Central memory CD8-positive, alpha-beta T cell (primary cell): Measurements from ENCODE around the gene ABHD10.

Experiments
- ATAC-seq: fragments of 150-1000 bp; cut with Tn5 transposase; replicated peaks from 2 replicates; pipeline ENCODE4 v1.10.0; 2022; ENCODE audit warnings: mild to moderate bottlenecking, moderate FRiP score, moderate number of reproducible peaks; ENCODE audit not compliant: poor library complexity, severe bottlenecking; ENCODE audit errors: extremely low read depth
- DNase-seq, 2 donors: peaks; one replicate each; pipeline ENCODE4 v3.0.0; 2021; ENCODE audit warnings: low spot score in 2 of 2
- H3K27ac Mint-ChIP-seq: one replicate; pipeline ENCODE4 v1.8.0; 2022; ENCODE audit warnings: low read depth, mild to moderate bottlenecking, moderate library complexity, mixed read lengths
- H3K27me3 Mint-ChIP-seq: one replicate; pipeline ENCODE4 v1.8.0; 2022; ENCODE audit warnings: mixed read lengths
- H3K36me3 Mint-ChIP-seq: one replicate; pipeline ENCODE4 v1.8.0; 2022; ENCODE audit warnings: mild to moderate bottlenecking, moderate library complexity, mixed read lengths; ENCODE audit not compliant: insufficient read depth
- H3K4me1 Mint-ChIP-seq: one replicate; pipeline ENCODE4 v1.8.0; 2022; ENCODE audit warnings: mixed read lengths
- H3K4me3 Mint-ChIP-seq: one replicate; pipeline ENCODE4 v1.8.0; 2022; ENCODE audit warnings: mild to moderate bottlenecking, moderate library complexity, mixed read lengths
- H3K9me3 Mint-ChIP-seq: one replicate; pipeline ENCODE4 v1.8.0; 2022; ENCODE audit warnings: mixed read lengths

The ABHD10 gene

DNA sequence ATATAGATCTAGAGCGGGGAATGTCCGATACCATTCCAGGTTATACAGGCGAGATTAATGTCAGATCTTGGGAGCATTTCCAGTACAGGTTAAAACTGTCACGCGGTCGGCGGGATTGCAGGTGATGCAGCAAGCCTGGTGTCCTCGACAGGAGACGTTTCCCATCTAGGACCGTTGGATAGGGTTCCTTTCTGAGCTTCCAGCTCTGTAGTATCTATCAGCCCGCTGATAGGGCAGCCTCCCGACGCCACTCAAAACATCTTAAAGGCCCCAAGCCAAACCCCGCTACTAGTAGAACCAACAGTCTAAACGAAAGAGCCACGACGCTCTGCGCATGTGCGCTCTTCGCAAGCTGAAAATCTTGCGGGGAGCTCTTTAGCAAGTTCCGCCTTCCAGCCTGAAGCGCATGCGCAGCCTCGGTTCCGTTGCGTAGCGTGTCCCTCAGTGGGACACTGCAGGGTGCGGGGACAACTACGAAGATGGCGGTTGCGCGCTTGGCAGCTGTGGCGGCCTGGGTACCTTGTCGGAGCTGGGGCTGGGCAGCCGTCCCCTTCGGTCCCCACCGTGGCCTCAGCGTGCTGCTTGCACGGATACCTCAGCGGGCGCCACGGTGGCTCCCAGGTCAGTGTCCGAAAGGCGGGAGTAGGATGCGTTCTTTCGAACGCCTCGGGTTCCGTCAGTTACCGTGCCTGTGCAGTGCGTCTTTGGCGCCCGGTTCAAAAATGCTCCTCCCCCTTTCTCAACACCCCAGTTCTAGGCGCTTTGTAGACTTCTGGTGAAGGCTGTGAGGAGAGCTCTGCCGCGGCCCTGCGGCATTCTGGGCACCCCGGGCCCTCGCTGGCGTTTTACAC is at the start of gene ABHD10:
ABHD10 (plus strand) TSS at position 444 of the 851 bp plus-strand sequence; CDS start at position 480, 36 bp downstream.
- no peaks in the 10 kb centered on the region for H3K27me3 Mint-ChIP-seq
- DNase-seq, result peak; percentile 88 to 91
- H3K9me3 Mint-ChIP-seq, result no peaks in the 10 kb centered on the region
- H3K4me1 Mint-ChIP-seq, result peaks cover 21% of the 10 kb centered on the region
- peaks cover 13% of the 10 kb centered on the region for H3K36me3 Mint-ChIP-seq
- peak within 1 kb of the TSS; percentile 91 for H3K4me3 Mint-ChIP-seq
- peak within 1 kb of the TSS; percentile 91 for H3K27ac Mint-ChIP-seq
- peak; percentile 93 for ATAC-seq

DNA sequence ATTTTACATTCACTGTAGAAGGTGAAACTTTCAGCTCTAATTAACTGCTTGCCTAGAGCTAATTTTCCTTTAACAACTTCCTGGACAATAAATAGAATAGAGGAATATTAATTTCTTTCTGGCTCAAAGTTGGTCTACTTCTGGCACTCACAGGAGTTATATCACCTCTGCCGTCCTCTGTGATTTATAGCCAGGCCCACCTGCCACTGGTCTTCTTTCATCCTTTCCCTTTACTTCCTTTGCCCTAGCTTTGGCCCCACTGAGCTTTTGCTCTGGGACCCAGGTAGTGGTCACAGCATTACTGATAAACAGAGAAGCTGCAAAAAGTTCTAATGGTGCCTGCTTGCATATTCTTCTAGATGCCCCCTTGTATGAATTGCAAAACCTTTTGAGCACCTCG is 49.3 kb upstream of the ABHD10 start:
- no peak for DNase-seq
- H3K4me1 Mint-ChIP-seq, result peaks cover 4% of the 10 kb centered on the region

GRCh38 chr3:111932946-111933345 is 45.9 kb upstream of the ABHD10 start:
- H3K27me3 Mint-ChIP-seq, result no peaks in the 10 kb centered on the region
- no peak overlapping the region for H3K27ac Mint-ChIP-seq
- ATAC-seq (no peak), DNase-seq (no peak)
- no peaks in the 10 kb centered on the region for H3K36me3 Mint-ChIP-seq
- no peak overlapping the region for H3K4me3 Mint-ChIP-seq
- H3K4me1 Mint-ChIP-seq, result peaks cover 4% of the 10 kb centered on the region
- no peaks in the 10 kb centered on the region for H3K9me3 Mint-ChIP-seq

More for the DNA sequence above, 49.3 kb upstream of the ABHD10 start:
- Mint-ChIP-seq H3K9me3 (no peaks in the 10 kb centered on the region), H3K36me3 (no peaks in the 10 kb centered on the region), H3K27me3 (no peaks in the 10 kb centered on the region), H3K4me3 (no peak overlapping the region), H3K27ac (no peak overlapping the region)
- no peak for ATAC-seq

- Mint-ChIP-seq H3K4me1 (peaks cover 4% of the 10 kb centered on the region), H3K4me3 (no peak overlapping the region), H3K9me3 (no peaks in the 10 kb centered on the region), H3K27me3 (no peaks in the 10 kb centered on the region), H3K36me3 (peaks cover 7% of the 10 kb centered on the region), H3K27ac (no peak overlapping the region)
- DNase-seq (no peak), ATAC-seq (no peak)
Observed at GRCh38 chr3:111936191-111936841, 42.5 kb upstream of the ABHD10 start.

GRCh38 chr3:111936967-111937366 is 41.9 kb upstream of the ABHD10 start:
- Mint-ChIP-seq H3K27ac (no peak overlapping the region), H3K36me3 (peaks cover 10% of the 10 kb centered on the region), H3K9me3 (no peaks in the 10 kb centered on the region), H3K4me3 (no peak overlapping the region), H3K4me1 (peaks cover 4% of the 10 kb centered on the region), H3K27me3 (no peaks in the 10 kb centered on the region)
- DNase-seq (no peak), ATAC-seq (no peak)

GRCh38 chr3:111937871-111938270 is 41.0 kb upstream of the ABHD10 start:
- Mint-ChIP-seq H3K27ac (no peak overlapping the region), H3K27me3 (no peaks in the 10 kb centered on the region), H3K36me3 (peaks cover 13% of the 10 kb centered on the region), H3K9me3 (no peaks in the 10 kb centered on the region), H3K4me1 (peaks cover under 1% of the 10 kb centered on the region), H3K4me3 (no peak overlapping the region)
- ATAC-seq (no peak), DNase-seq (no peak)

- Mint-ChIP-seq H3K27ac (no peak overlapping the region), H3K27me3 (no peaks in the 10 kb centered on the region), H3K9me3 (no peaks in the 10 kb centered on the region), H3K4me1 (no peaks in the 10 kb centered on the region), H3K36me3 (peaks cover 14% of the 10 kb centered on the region), H3K4me3 (no peak overlapping the region)
- ATAC-seq (no peak), DNase-seq (no peak)
Observed at GRCh38 chr3:111939873-111940272, 39.0 kb upstream of the ABHD10 start.

DNA sequence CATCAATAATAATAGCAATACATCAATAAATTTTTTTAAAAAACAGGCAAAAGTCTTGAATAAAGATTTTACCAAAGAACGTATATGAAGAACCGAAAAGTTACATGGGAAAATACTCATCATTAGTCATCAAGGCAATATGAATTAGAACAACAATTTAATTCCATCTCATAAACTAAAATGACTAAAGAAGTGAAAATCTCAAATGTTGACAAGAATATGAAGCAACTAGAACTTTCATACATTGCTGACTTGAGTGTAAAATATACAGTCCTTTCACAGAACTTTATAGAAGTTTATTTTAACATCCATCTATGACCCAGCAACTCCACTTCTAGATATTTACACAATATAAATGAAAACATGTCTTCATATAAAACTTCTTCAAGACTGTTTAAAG is 35.3 kb upstream of the ABHD10 start:
- no peak for DNase-seq
- H3K9me3 Mint-ChIP-seq, result no peaks in the 10 kb centered on the region
- no peak for ATAC-seq
- H3K4me1 Mint-ChIP-seq, result peaks cover 4% of the 10 kb centered on the region
- no peak overlapping the region for H3K27ac Mint-ChIP-seq
- no peak overlapping the region for H3K4me3 Mint-ChIP-seq
- no peaks in the 10 kb centered on the region for H3K27me3 Mint-ChIP-seq
- H3K36me3 Mint-ChIP-seq, result peaks cover 14% of the 10 kb centered on the region

GRCh38 chr3:111944372-111944771 is 34.5 kb upstream of the ABHD10 start:
- H3K4me3 Mint-ChIP-seq, result no peak overlapping the region
- no peak overlapping the region for H3K27ac Mint-ChIP-seq
- H3K9me3 Mint-ChIP-seq, result no peaks in the 10 kb centered on the region
- H3K27me3 Mint-ChIP-seq, result no peaks in the 10 kb centered on the region
- ATAC-seq, result no peak
- no peak for DNase-seq
- H3K36me3 Mint-ChIP-seq, result peaks cover 11% of the 10 kb centered on the region
- H3K4me1 Mint-ChIP-seq, result peaks cover 4% of the 10 kb centered on the region

DNA sequence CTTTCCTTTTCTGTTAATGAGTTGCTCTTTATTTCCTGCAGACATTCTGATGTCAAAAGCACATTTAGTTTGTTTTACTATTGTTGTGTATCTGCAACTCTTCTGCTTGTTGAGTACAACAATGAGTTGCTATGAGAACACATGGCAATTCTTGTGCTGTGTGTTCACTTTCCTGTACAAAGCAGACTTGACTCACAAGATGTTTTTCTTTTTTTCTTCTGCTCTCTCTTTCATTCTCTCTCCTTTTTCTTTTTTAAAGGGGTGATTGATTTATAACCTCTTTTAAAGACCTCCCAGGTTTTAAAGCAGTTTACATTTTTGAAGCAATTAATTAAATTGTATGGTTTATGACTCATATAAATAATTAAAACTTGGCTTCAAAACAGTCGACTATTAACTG is 31.6 kb upstream of the ABHD10 start:
- DNase-seq (no peak), ATAC-seq (no peak)
- no peak overlapping the region for H3K27ac Mint-ChIP-seq
- no peaks in the 10 kb centered on the region for H3K27me3 Mint-ChIP-seq
- no peak overlapping the region for H3K4me3 Mint-ChIP-seq
- H3K9me3 Mint-ChIP-seq, result no peaks in the 10 kb centered on the region
- peaks cover 4% of the 10 kb centered on the region for H3K4me1 Mint-ChIP-seq
- H3K36me3 Mint-ChIP-seq, result peaks cover 2% of the 10 kb centered on the region

GRCh38 chr3:111948786-111949185 is 30.0 kb upstream of the ABHD10 start:
- DNase-seq (no peak), ATAC-seq (no peak)
- peaks cover under 1% of the 10 kb centered on the region for H3K36me3 Mint-ChIP-seq
- H3K27me3 Mint-ChIP-seq, result no peaks in the 10 kb centered on the region
- H3K4me1 Mint-ChIP-seq, result peaks cover 4% of the 10 kb centered on the region
- H3K4me3 Mint-ChIP-seq, result no peak overlapping the region
- no peak overlapping the region for H3K27ac Mint-ChIP-seq
- no peaks in the 10 kb centered on the region for H3K9me3 Mint-ChIP-seq

- H3K27me3 Mint-ChIP-seq, result no peaks in the 10 kb centered on the region
- peaks cover 4% of the 10 kb centered on the region for H3K4me1 Mint-ChIP-seq
- no peaks in the 10 kb centered on the region for H3K9me3 Mint-ChIP-seq
- ATAC-seq (no peak), DNase-seq (no peak)
- H3K4me3 Mint-ChIP-seq, result no peak overlapping the region
- H3K27ac Mint-ChIP-seq, result no peak overlapping the region
- H3K36me3 Mint-ChIP-seq, result no peaks in the 10 kb centered on the region
Observed at GRCh38 chr3:111949712-111950111, 29.1 kb upstream of the ABHD10 start.

DNA sequence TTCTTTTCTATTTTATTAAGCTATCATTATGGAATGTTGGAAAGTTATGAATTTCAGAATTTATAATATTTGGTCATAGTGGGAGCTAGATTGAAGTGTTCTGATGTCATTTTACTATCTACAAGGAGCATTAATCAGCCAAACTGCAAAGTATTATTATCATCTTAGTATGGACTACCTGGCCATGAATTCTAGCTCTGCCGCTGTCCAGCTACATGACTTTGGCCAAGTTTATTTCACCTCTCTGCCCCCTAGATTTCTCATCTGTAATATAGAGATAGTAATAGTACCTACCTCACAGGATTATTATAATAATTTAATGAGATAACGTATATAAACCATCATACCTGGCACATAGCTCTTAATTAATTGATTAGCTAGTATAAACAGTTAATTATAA is 27.8 kb upstream of the ABHD10 start:
- ATAC-seq, result no peak
- Mint-ChIP-seq H3K36me3 (no peaks in the 10 kb centered on the region), H3K9me3 (no peaks in the 10 kb centered on the region), H3K4me1 (no peaks in the 10 kb centered on the region), H3K27me3 (no peaks in the 10 kb centered on the region), H3K4me3 (no peak overlapping the region), H3K27ac (no peak overlapping the region)
- no peak for DNase-seq
